Keratinocyte (primary cell): ENCODE measurements around the gene PAFAH1B2. TPM values are rescaled to one million over a fixed set of nuclear protein-coding genes. Genes with fewer than 3 reads are reported as not detected.

Experiments
- DNase-seq: peaks from one replicate; pipeline ENCODE4 v3.0.0-alpha.2; 2011; ENCODE audit warnings: low read depth, missing footprints, low spot score
- FAIRE-seq: peaks from 2 replicates; lab custom pipeline; 2011; peaks lifted over from hg19 to GRCh38; lab: Jason Lieb, UNC
- H2AFZ ChIP-seq: 2 replicates; pipeline ENCODE4 v1.6.0; 2012; ENCODE audit warnings: low read length, control low read depth, inconsistent platforms; ENCODE audit not compliant: control insufficient read depth
- H3K27ac ChIP-seq: 2 replicates; pipeline ENCODE4 v1.5.1; 2011; ENCODE audit warnings: low read length; ENCODE audit not compliant: control insufficient read depth, insufficient read depth
- H3K27me3 ChIP-seq: 3 replicates; pipeline ENCODE4 v1.6.0; 2011; ENCODE audit warnings: low read length; ENCODE audit not compliant: control insufficient read depth, insufficient read depth; ENCODE audit errors: extremely low read depth
- H3K36me3 ChIP-seq, 2 experiments: 2 replicates in 1 of 2; 3 replicates in 1 of 2; pipeline ENCODE4 v1.5.1; 2011; ENCODE audit warnings: low read length in 2 of 2, mild to moderate bottlenecking in 1 of 2; ENCODE audit not compliant: control insufficient read depth in 2 of 2, insufficient read depth in 2 of 2; ENCODE audit errors: extremely low read depth in 1 of 2
- H3K4me1 ChIP-seq: 3 replicates; pipeline ENCODE4 v1.5.1; 2011; ENCODE audit warnings: low read length; ENCODE audit not compliant: control insufficient read depth, insufficient read depth; ENCODE audit errors: extremely low read depth
- H3K4me2 ChIP-seq: 3 replicates; pipeline ENCODE4 v1.6.0; 2011; ENCODE audit warnings: low read depth, low read length; ENCODE audit not compliant: control insufficient read depth, insufficient read depth; ENCODE audit errors: extremely low read depth
- H3K4me3 ChIP-seq, 3 experiments: fragments of 200-600 bp in 1 of 3; sonication (generic) in 1 of 3; 2 replicates in 2 of 3; 3 replicates in 1 of 3; pipeline ENCODE4 v1.5.1; 2011 to 2016; ENCODE audit warnings: low read length in 3 of 3, mild to moderate bottlenecking in 3 of 3, control low read depth in 2 of 3, inconsistent platforms in 1 of 3, low read depth in 1 of 3, mixed read lengths in 1 of 3, mixed run types in 1 of 3, moderate library complexity in 1 of 3; ENCODE audit not compliant: control insufficient read depth in 2 of 3, insufficient read depth in 2 of 3; ENCODE audit errors: extremely low read depth in 1 of 3
- H3K79me2 ChIP-seq: 2 replicates; pipeline ENCODE4 v1.6.0; 2012; ENCODE audit warnings: low read length; ENCODE audit not compliant: control insufficient read depth, insufficient read depth
- H3K9ac ChIP-seq: 3 replicates; pipeline ENCODE4 v1.6.0; 2011; ENCODE audit warnings: low read length; ENCODE audit not compliant: control insufficient read depth, insufficient read depth; ENCODE audit errors: extremely low read depth
- H3K9me1 ChIP-seq: 3 replicates; pipeline ENCODE4 v1.6.0; 2011; ENCODE audit warnings: low read length; ENCODE audit not compliant: control insufficient read depth, insufficient read depth; ENCODE audit errors: extremely low read depth
- H3K9me3 ChIP-seq: 2 replicates; pipeline ENCODE4 v1.5.1; 2012; ENCODE audit warnings: low read depth, low read length; ENCODE audit not compliant: control insufficient read depth
- H4K20me1 ChIP-seq: 3 replicates; pipeline ENCODE4 v1.6.0; 2011; ENCODE audit warnings: low read length; ENCODE audit not compliant: control insufficient read depth, insufficient read depth; ENCODE audit errors: extremely low read depth
- CTCF ChIP-seq, 3 experiments: IDR thresholded peaks in 1 of 3; conservative IDR thresholded peaks in 1 of 3; optimal IDR thresholded peaks in 1 of 3; 2 replicates in 2 of 3; 3 replicates in 1 of 3; pipeline versions ENCODE3 to v1.5.1; 2011; ENCODE audit warnings: low read length in 3 of 3, mild to moderate bottlenecking in 3 of 3, moderate library complexity in 2 of 3, control low read depth in 1 of 3, inconsistent platforms in 1 of 3; ENCODE audit not compliant: insufficient read depth in 2 of 3; ENCODE audit errors: extremely low read depth in 1 of 3
- EZH2 ChIP-seq: IDR thresholded peaks from one replicate; pipeline ENCODE4 v1.6.1; 2012; ENCODE audit warnings: inconsistent platforms, mild to moderate bottlenecking, low read length, moderate library complexity
- dilution Hi-C: fragments of 300-500 bp; cut with MboI; formaldehyde crosslinking; loops from one replicate; pipeline ENCODE4 v1.7.0; 2020; ENCODE audit warnings: low sequenced_read_pairs; ENCODE audit not compliant: extremely low pct_ligation_motif_present
- polyA plus RNA-seq, 5 experiments: library from polyadenylated mRNA; depleted of rRNA in 3 of 5; stranded (reverse) in 3 of 5; stranded (forward) in 1 of 5; unstranded in 1 of 5; fragments of >200 nt; gene quantifications; 1 replicate in 1 of 5; 2 replicates in 3 of 5; 3 replicates in 1 of 5; pipeline versions ENCODE4 v1.2.1 to v1.2.3, GENCODE V29; 2011 to 2012; ENCODE audit warnings: missing spikeins in 2 of 5, low read depth in 1 of 5, low replicate concordance in 1 of 5

Gene PAFAH1B2
- polyA plus RNA-seq, 1 donor (not counting 4 experiments of a cell fraction or from before 2014, with no cell fraction given): 76.4 TPM

GRCh38 chr11:117219455-117219854 is 75.4 kb downstream of the PAFAH1B2 start:
- no peak overlapping the region for H3K9ac ChIP-seq
- H2AFZ ChIP-seq: no peak overlapping the region
- no peak overlapping the region for H3K27ac ChIP-seq
- H3K4me1 ChIP-seq: no peaks in the 10 kb centered on the region
- dilution Hi-C loops: no loop called here
- H3K4me3 ChIP-seq: no peak overlapping the region
- DNase-seq: no peak
- H3K4me2 ChIP-seq: no peak overlapping the region
- no peak for FAIRE-seq
- no peaks in the 10 kb centered on the region for H3K27me3 ChIP-seq
- no peaks in the 10 kb centered on the region for H3K79me2 ChIP-seq
- H3K9me1 ChIP-seq: peaks cover 2% of the 10 kb centered on the region
- H4K20me1 ChIP-seq: no peaks in the 10 kb centered on the region
- no peaks in the 10 kb centered on the region for H3K9me3 ChIP-seq
- H3K36me3 ChIP-seq: peaks cover 35 to 57% of the 10 kb centered on the region in 2 experiments
- TF ChIP-seq EZH2 (no peak), CTCF (optimal IDR thresholded peaks at IDR 0.05 in 1 of 3, IDR thresholded peaks at IDR 0.05 in 1 of 3, conservative IDR thresholded peaks at IDR 0.05 in 1 of 3; ENCODE audit: extremely low read depth in 1 of 3, insufficient read depth in 2 of 3, low read length in 3 of 3) (no peak)

- no peak overlapping the region for H3K4me3 ChIP-seq
- no peaks in the 10 kb centered on the region for H3K4me1 ChIP-seq
- peaks cover 35 to 57% of the 10 kb centered on the region in 2 experiments for H3K36me3 ChIP-seq
- H3K9me3 ChIP-seq: no peaks in the 10 kb centered on the region
- dilution Hi-C loops: no loop called here
- no peak overlapping the region for H2AFZ ChIP-seq
- DNase-seq (no peak), FAIRE-seq (no peak)
- TF ChIP-seq EZH2: no peak
- TF ChIP-seq CTCF (optimal IDR thresholded peaks at IDR 0.05 in 1 of 3, IDR thresholded peaks at IDR 0.05 in 1 of 3, conservative IDR thresholded peaks at IDR 0.05 in 1 of 3; ENCODE audit: extremely low read depth in 1 of 3, insufficient read depth in 2 of 3, low read length in 3 of 3): no peak
- H4K20me1 ChIP-seq: no peaks in the 10 kb centered on the region
- H3K79me2 ChIP-seq: no peaks in the 10 kb centered on the region
- peaks cover 2% of the 10 kb centered on the region for H3K9me1 ChIP-seq
- H3K27me3 ChIP-seq: no peaks in the 10 kb centered on the region
- no peak overlapping the region for H3K9ac ChIP-seq
- H3K27ac ChIP-seq: no peak overlapping the region
- no peak overlapping the region for H3K4me2 ChIP-seq
These were observed 75.9 kb downstream of the PAFAH1B2 start for GRCh38 chr11:117219995-117220394.
